ENCODE results near the gene UBE2V1.

UBE2V1 gene

DNA sequence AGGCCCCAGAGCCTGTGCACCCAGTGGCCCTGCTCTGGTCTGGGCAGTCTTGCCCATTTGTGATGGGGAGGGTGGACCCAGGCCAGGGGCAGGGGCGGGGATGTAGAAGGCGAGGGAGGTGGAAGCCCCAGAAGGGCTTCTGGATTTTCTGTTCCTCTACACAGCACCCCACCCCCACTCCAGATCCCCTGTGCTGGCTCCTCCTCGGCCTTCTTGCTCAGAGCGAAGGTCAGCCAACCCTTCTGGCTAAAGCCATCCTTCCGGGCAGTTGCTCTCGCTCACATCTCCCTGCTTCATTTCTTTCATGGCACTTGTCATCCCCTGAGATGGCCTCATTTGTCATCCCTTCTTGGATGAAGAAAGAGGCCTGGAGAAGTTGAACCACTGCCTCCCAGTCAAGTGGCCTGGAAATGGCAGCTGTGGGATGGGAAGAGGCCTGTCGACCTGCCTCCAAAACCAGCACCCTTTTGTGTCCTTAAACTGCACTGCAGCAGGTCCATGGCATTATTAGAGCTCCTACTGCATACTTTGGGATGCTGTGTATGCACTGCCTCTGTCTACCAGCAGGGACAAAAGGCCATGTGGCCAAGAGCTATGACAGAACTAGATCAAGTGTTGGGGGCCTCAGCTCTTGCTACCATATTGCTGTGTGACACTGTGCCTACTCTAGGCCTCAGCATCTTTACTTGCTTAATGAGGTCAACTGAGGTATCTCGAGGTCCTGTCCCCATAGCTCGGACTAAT, 20.7 kb upstream of the UBE2V1 start:
- Histone ChIP-seq H4K20me1 (ENCODE audit: insufficient read depth, low read length) (peaks cover 13% of the 10 kb centered on the region; the same call in 1 of the 2 replicates), H3K27ac (ENCODE audit: low read length) (no peak overlapping the region), H3K4me2 (ENCODE audit: low read length) (no peak overlapping the region), H3K9me3 (ENCODE audit: insufficient read depth, low read length) (no peaks in the 10 kb centered on the region), H2AFZ (ENCODE audit: low read depth, low read length) (no peak overlapping the region), H3K36me3 (replicated peaks; ENCODE audit: low read depth, low read length) (peaks cover 29% of the 10 kb centered on the region), H3K27me3 (ENCODE audit: low read depth, low read length) (no peaks in the 10 kb centered on the region), H3K4me1 (ENCODE audit: low read length) (peaks cover 4% of the 10 kb centered on the region; the same call in 1 of the 2 replicates), H3K79me2 (ENCODE audit: low read length) (no peaks in the 10 kb centered on the region), H3K9ac (ENCODE audit: low read length) (no peak overlapping the region), H3K4me3 (ENCODE audit: low read length) (no peak overlapping the region)
- TF ChIP-seq CTCF (IDR thresholded peaks at IDR 0.05; ENCODE audit: low read depth, low read length): no peak
- TF ChIP-seq EZH2phosphoT487 (IDR thresholded peaks at IDR 0.05; ENCODE audit: low read depth): no peak

DNA sequence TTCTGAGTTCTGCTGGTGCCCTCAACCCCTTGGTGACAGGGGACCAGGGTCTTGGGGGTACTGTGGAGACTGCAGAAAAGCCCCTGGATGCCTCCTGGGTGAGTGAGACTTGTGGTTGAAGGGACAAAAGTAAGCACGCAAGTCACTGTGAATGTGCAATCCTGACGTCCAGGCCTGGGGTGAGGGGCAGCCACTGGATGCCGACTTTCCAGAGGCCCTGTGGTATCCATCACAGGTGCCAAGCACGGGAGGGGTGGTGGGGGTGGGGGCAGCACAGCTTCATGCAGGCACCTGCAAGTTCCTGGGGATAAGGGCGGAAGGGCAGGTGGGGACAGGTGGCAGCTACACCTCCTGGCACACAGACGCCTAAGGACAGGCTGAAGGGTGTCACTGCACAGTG, 20.1 kb upstream of the UBE2V1 start:
- Histone ChIP-seq H3K4me3 (ENCODE audit: low read length) (no peak overlapping the region), H3K27me3 (ENCODE audit: low read depth, low read length) (no peaks in the 10 kb centered on the region), H3K27ac (ENCODE audit: low read length) (no peak overlapping the region), H3K9ac (ENCODE audit: low read length) (no peak overlapping the region), H3K79me2 (ENCODE audit: low read length) (no peaks in the 10 kb centered on the region), H2AFZ (ENCODE audit: low read depth, low read length) (no peak overlapping the region), H3K4me2 (ENCODE audit: low read length) (no peak overlapping the region), H3K4me1 (ENCODE audit: low read length) (peaks cover 4% of the 10 kb centered on the region; the same call in 1 of the 2 replicates), H3K36me3 (replicated peaks; ENCODE audit: low read depth, low read length) (peaks cover 35% of the 10 kb centered on the region), H3K9me3 (ENCODE audit: insufficient read depth, low read length) (no peaks in the 10 kb centered on the region), H4K20me1 (ENCODE audit: insufficient read depth, low read length) (peaks cover 13% of the 10 kb centered on the region; the same call in 1 of the 2 replicates)
- TF ChIP-seq EZH2phosphoT487 (IDR thresholded peaks at IDR 0.05; ENCODE audit: low read depth) (no peak), CTCF (IDR thresholded peaks at IDR 0.05; ENCODE audit: low read depth, low read length) (no peak)

GRCh38 chr20:50130995-50131394, 18.0 kb upstream of the UBE2V1 start:
- Histone ChIP-seq H3K4me2 (ENCODE audit: low read length) (no peak overlapping the region), H3K36me3 (replicated peaks; ENCODE audit: low read depth, low read length) (peaks cover 43% of the 10 kb centered on the region), H3K79me2 (ENCODE audit: low read length) (no peaks in the 10 kb centered on the region), H3K9ac (ENCODE audit: low read length) (no peak overlapping the region), H3K4me1 (ENCODE audit: low read length) (peaks cover 17% of the 10 kb centered on the region), H3K4me3 (ENCODE audit: low read length) (no peak overlapping the region), H4K20me1 (ENCODE audit: insufficient read depth, low read length) (peaks cover 13% of the 10 kb centered on the region; the same call in 1 of the 2 replicates), H3K9me3 (ENCODE audit: insufficient read depth, low read length) (no peaks in the 10 kb centered on the region), H3K27ac (ENCODE audit: low read length) (no peak overlapping the region), H2AFZ (ENCODE audit: low read depth, low read length) (no peak overlapping the region), H3K27me3 (ENCODE audit: low read depth, low read length) (no peaks in the 10 kb centered on the region)
- TF ChIP-seq CTCF (IDR thresholded peaks at IDR 0.05; ENCODE audit: low read depth, low read length): no peak
- TF ChIP-seq EZH2phosphoT487 (IDR thresholded peaks at IDR 0.05; ENCODE audit: low read depth): no peak

GRCh38 chr20:50130356-50130723, 17.4 kb upstream of the UBE2V1 start:
- peak overlapping the region; percentile 61 for H3K4me3 ChIP-seq (ENCODE audit: low read length)
- H3K36me3 ChIP-seq (replicated peaks; ENCODE audit: low read depth, low read length): peaks cover 43% of the 10 kb centered on the region

More at GRCh38 chr20:50130356-50130723, 17.4 kb upstream of the UBE2V1 start:
- Histone ChIP-seq H3K9me3 (ENCODE audit: insufficient read depth, low read length) (no peaks in the 10 kb centered on the region), H3K79me2 (ENCODE audit: low read length) (no peaks in the 10 kb centered on the region), H2AFZ (ENCODE audit: low read depth, low read length) (no peak overlapping the region), H4K20me1 (ENCODE audit: insufficient read depth, low read length) (peaks cover 13% of the 10 kb centered on the region; the same call in 1 of the 2 replicates), H3K27ac (ENCODE audit: low read length) (no peak overlapping the region), H3K4me1 (ENCODE audit: low read length) (peaks cover 18% of the 10 kb centered on the region), H3K9ac (ENCODE audit: low read length) (peak overlapping the region; percentile 19; the same call in 1 of the 2 replicates), H3K4me2 (ENCODE audit: low read length) (peak overlapping the region; percentile 43), H3K27me3 (ENCODE audit: low read depth, low read length) (no peaks in the 10 kb centered on the region)
- TF ChIP-seq EZH2phosphoT487 (IDR thresholded peaks at IDR 0.05; ENCODE audit: low read depth) (no peak), CTCF (IDR thresholded peaks at IDR 0.05; ENCODE audit: low read depth, low read length) (no peak)
